ENCODE data around the gene GBP7.
"Not testable (repeated sequence)": the region's sequence is repeated elsewhere in the genome, so short reads cannot be mapped to it uniquely, and the experiment has no call there.

GBP7 gene

GRCh38 chr1:89170170-89171066 is 5.4 kb downstream of the GBP7 start:
- DNase-seq: no peak

GRCh38 chr1:89169166-89169565 is 6.6 kb downstream of the GBP7 start:
- no peak for DNase-seq

- DNase-seq: no peak
Observed at GRCh38 chr1:89167590-89168230, 8.1 kb downstream of the GBP7 start.

- DNase-seq: no peak
Observed at GRCh38 chr1:89166705-89167104, 9.1 kb downstream of the GBP7 start.

- no peak for DNase-seq
Observed at GRCh38 chr1:89165811-89166210, 10.0 kb downstream of the GBP7 start.

GRCh38 chr1:89151047-89151446 is 24.8 kb downstream of the GBP7 start:
- no peak for DNase-seq

- no peak for DNase-seq
Observed at GRCh38 chr1:89149976-89150375, 25.8 kb downstream of the GBP7 start.

- DNase-seq: no peak
Observed at GRCh38 chr1:89149229-89149628, 26.6 kb downstream of the GBP7 start.

GRCh38 chr1:89147678-89148658 is 27.8 kb downstream of the GBP7 start:
- DNase-seq: no peak

- DNase-seq: no peak
Observed at GRCh38 chr1:89146721-89147120, 29.1 kb downstream of the GBP7 start.

GRCh38 chr1:89143484-89143883 is 32.3 kb downstream of the GBP7 start:
- DNase-seq: no peak

- no peak for DNase-seq
Observed at GRCh38 chr1:89142160-89142559, 33.6 kb downstream of the GBP7 start.

GRCh38 chr1:89133747-89134146 is 42.1 kb downstream of the GBP7 start:
- DNase-seq: no peak

GRCh38 chr1:89130716-89131115 is 45.1 kb downstream of the GBP7 start:
- DNase-seq: no peak

GRCh38 chr1:89129911-89130310 is 45.9 kb downstream of the GBP7 start:
- no peak for DNase-seq

- DNase-seq: not testable (repeated sequence)
Observed at GRCh38 chr1:89128003-89128458, 47.8 kb downstream of the GBP7 start.

GRCh38 chr1:89126602-89127565 is 48.9 kb downstream of the GBP7 start:
- DNase-seq: peak; percentile 86

- peak; percentile 83 for DNase-seq
Observed at GRCh38 chr1:89125913-89126580, 49.8 kb downstream of the GBP7 start, which contains the start of gene GBP2. GBP2 (minus strand) TSS chr1:89126114; CDS start chr1:89121966, 4,148 bp downstream.

GRCh38 chr1:89125240-89125912 is 50.4 kb downstream of the GBP7 start:
- DNase-seq: no peak

GRCh38 chr1:89121641-89122040 is 54.2 kb downstream of the GBP7 start:
- no peak for DNase-seq

Data from activated CD4-positive, alpha-beta T cell treated with anti-CD3 and anti-CD28 coated beads, Interleukin-2, amount 50 U/mL, for 16 hours (primary cell).